ENCODE results near the gene DST. TPM values are rescaled to one million over a fixed set of nuclear protein-coding genes. Genes with fewer than 3 reads are reported as not detected.

Gene DST
- total and polyA plus RNA-seq, 2 of the 8 experiments (the other 6 are each of a cell fraction or from before 2014, with no cell fraction given) = 49.4 to 116 TPM

DNA sequence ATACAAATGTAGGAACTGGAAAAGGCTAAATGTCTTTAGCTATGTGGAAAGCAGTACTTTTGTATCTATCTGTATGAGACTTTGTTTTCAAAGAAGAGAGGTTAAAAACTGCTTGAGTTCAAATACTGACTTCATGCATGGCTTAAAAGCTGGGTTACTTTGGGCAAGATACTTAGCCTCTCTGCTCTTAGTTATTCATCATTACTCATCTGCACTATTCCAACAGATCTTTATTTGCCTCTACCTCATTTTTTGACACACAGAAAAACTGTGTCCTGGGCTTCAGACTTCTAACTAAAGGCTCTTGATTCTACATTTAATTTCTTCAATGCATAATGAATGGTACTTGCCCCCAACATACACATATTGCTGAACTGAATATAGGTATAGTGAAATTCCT lies 114.8 kb downstream of the DST start:
- H3K9me3 ChIP-seq (ENCODE audit: insufficient read depth in 2 of 2, low read depth in 1 of 2, low read length in 1 of 2) = no peaks in the 10 kb centered on the region
- H3K36me3 ChIP-seq (ENCODE audit: control insufficient read depth in 2 of 4, insufficient read depth in 4 of 4, low read length in 3 of 4) = peaks cover 0 to 34% (median 11%) of the 10 kb centered on the region in 4 experiments; a peak in 4 of 8 replicates
- H4K20me1 ChIP-seq (replicated peaks in 1 of 2; ENCODE audit: control insufficient read depth in 1 of 2, insufficient read depth in 2 of 2, low read length in 2 of 2) = no peaks in the 10 kb centered on the region
- no peak overlapping the region for H2AK5ac ChIP-seq (ENCODE audit: low read depth, low read length)
- no peak overlapping the region for H3K4me2 ChIP-seq (ENCODE audit: insufficient read depth in 1 of 2, low read depth in 2 of 2, low read length in 2 of 2)
- no peaks in the 10 kb centered on the region for H3K23me2 ChIP-seq (ENCODE audit: low read depth, low read length)
- H4K8ac ChIP-seq (ENCODE audit: extremely low read depth, insufficient read depth, low read length) = no peak overlapping the region
- H2BK15ac ChIP-seq (ENCODE audit: low read length) = no peak overlapping the region
- no peak overlapping the region for H4K91ac ChIP-seq (replicated peaks; ENCODE audit: insufficient read length, low read length)
- no peak overlapping the region for H3K14ac ChIP-seq (ENCODE audit: insufficient read length)
- no peak for FAIRE-seq
- H3K56ac ChIP-seq (replicated peaks; ENCODE audit: insufficient read length, low read depth, low read length) = no peak overlapping the region
- no peak overlapping the region for H3K18ac ChIP-seq (ENCODE audit: extremely low read depth, low read length)
- H2BK5ac ChIP-seq (ENCODE audit: low read depth, low read length) = no peak overlapping the region
- H4K5ac ChIP-seq (ENCODE audit: insufficient read length, low read depth, low read length) = no peak overlapping the region
- no peak overlapping the region for H2BK20ac ChIP-seq (ENCODE audit: low read length)
- H3K4me3 ChIP-seq (ENCODE audit: extremely low read depth in 1 of 4, insufficient read depth in 2 of 4, low read depth in 3 of 4, low read length in 4 of 4) = no peak overlapping the region
- no peak overlapping the region for H2BK12ac ChIP-seq (ENCODE audit: low read depth, low read length)
- no peak overlapping the region for H2AFZ ChIP-seq (ENCODE audit: low read length)
- H3K23ac ChIP-seq (ENCODE audit: insufficient read length) = no peak overlapping the region
- H2BK120ac ChIP-seq (replicated peaks; ENCODE audit: low read depth, low read length) = no peak overlapping the region
- no peak for DNase-seq (ENCODE audit: low read depth in 1 of 2, low spot score in 2 of 2)
- ChIA-PET CTCF (ENCODE audit: partially characterized antibody) (interaction anchor here (1.0 to 1.4 kb wide), 3 partner anchors 14 to 69 kb away, joined by 4 read pairs; no protein-coding TSS in a partner anchor), POLR2A (ENCODE audit: partially characterized antibody) (interaction anchor here (2.0 kb wide), 1 partner anchor 14 kb away, joined by 8 read pairs; no protein-coding TSS in a partner anchor)
- H3K4ac ChIP-seq (replicated peaks; ENCODE audit: insufficient read length, low read depth, low read length) = no peak overlapping the region
- no peaks in the 10 kb centered on the region for H3K27me3 ChIP-seq (replicated peaks in 1 of 4; ENCODE audit: control insufficient read depth in 3 of 4, extremely low read depth in 1 of 4, insufficient read depth in 3 of 4, low read length in 3 of 4)
- H3K27ac ChIP-seq (ENCODE audit: low read depth, low read length) = no peak overlapping the region
- H3K79me1 ChIP-seq (ENCODE audit: low read depth, low read length) = peaks cover 2% of the 10 kb centered on the region; the same call in 1 of the 2 replicates
- H3K4me1 ChIP-seq (replicated peaks in 1 of 4; ENCODE audit: control insufficient read depth in 3 of 4, insufficient read depth in 4 of 4, low read length in 3 of 4) = peaks cover 0 to 17% (median 4%) of the 10 kb centered on the region in 4 experiments; a peak in 3 of 7 replicates
- H3K79me2 ChIP-seq (ENCODE audit: control insufficient read depth in 1 of 2, insufficient read depth in 2 of 2, low read length in 2 of 2) = no peaks in the 10 kb centered on the region
- no peak overlapping the region for H3K9ac ChIP-seq (replicated peaks in 1 of 4; ENCODE audit: extremely low read depth in 1 of 4, low read depth in 3 of 4, low read length in 3 of 4)
- TF ChIP-seq EP300 (IDR thresholded peaks at IDR 0.05; ENCODE audit: borderline replicate concordance in 1 of 2, low read depth in 2 of 2, low read length in 2 of 2) = no peak
- TF ChIP-seq BCL11A (IDR thresholded peaks at IDR 0.05; ENCODE audit: low read depth in 2 of 2, low read length in 2 of 2) = no peak
- TF ChIP-seq SAP30 (IDR thresholded peaks at IDR 0.05; ENCODE audit: insufficient read depth, insufficient replicate concordance, low read length) = no peak
- no peak for TF ChIP-seq SUZ12 (IDR thresholded peaks at IDR 0.05; ENCODE audit: low read length)
- no peak for TF ChIP-seq GABPA (IDR thresholded peaks at IDR 0.05; ENCODE audit: borderline replicate concordance, insufficient read depth, low read length)
- no peak for TF ChIP-seq BACH1 (IDR thresholded peaks at IDR 0.05; ENCODE audit: low read length)
- TF ChIP-seq TBP (IDR thresholded peaks at IDR 0.05; ENCODE audit: low read depth, low read length) = no peak
- no peak for TF ChIP-seq TEAD4 (IDR thresholded peaks at IDR 0.05; ENCODE audit: low read depth, low read length)
- TF ChIP-seq, protein P1, sequence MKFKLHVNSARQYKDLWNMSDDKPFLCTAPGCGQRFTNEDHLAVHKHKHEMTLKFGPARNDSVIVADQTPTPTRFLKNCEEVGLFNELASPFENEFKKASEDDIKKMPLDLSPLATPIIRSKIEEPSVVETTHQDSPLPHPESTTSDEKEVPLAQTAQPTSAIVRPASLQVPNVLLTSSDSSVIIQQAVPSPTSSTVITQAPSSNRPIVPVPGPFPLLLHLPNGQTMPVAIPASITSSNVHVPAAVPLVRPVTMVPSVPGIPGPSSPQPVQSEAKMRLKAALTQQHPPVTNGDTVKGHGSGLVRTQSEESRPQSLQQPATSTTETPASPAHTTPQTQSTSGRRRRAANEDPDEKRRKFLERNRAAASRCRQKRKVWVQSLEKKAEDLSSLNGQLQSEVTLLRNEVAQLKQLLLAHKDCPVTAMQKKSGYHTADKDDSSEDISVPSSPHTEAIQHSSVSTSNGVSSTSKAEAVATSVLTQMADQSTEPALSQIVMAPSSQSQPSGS (IDR thresholded peaks at IDR 0.05; ENCODE audit: low read length) = no peak
- TF ChIP-seq SIRT6 (IDR thresholded peaks at IDR 0.05; ENCODE audit: low read length) = no peak
- no peak for TF ChIP-seq SRF (IDR thresholded peaks at IDR 0.05; ENCODE audit: low read depth, low read length)
- no peak for TF ChIP-seq RXRA (IDR thresholded peaks at IDR 0.05; ENCODE audit: insufficient read depth, low read depth, low read length)
- TF ChIP-seq BRCA1 (IDR thresholded peaks at IDR 0.05; ENCODE audit: low read depth, low read length) = no peak
